HepG2 (cell line): ENCODE data around the gene LSM12. TPM values are rescaled to one million over a fixed set of nuclear protein-coding genes. Genes with fewer than 3 reads are reported as not detected.

Experiments used
- CTCF ChIP-seq: sonication (generic); formaldehyde crosslinking; IDR thresholded peaks from 2 replicates; pipeline ENCODE4 v1.5.0; 2020; ENCODE audit warnings: mild to moderate bottlenecking, missing genetic modification reagents, moderate library complexity
- DMAP1 ChIP-seq: IDR thresholded peaks from 2 replicates; pipeline ENCODE4 v1.6.1; 2016
- EED ChIP-seq: sonication (generic); formaldehyde crosslinking; IDR thresholded peaks from 2 replicates; pipeline ENCODE4 v1.5.0; 2020; ENCODE audit warnings: mild to moderate bottlenecking, missing genetic modification reagents
- ETV6 ChIP-seq: sonication (generic); formaldehyde crosslinking; conservative IDR thresholded peaks from 2 replicates; pipeline ENCODE4 v1.4.0; 2020; ENCODE audit warnings: missing genetic modification reagents
- KAT7 ChIP-seq: IDR thresholded peaks from 2 replicates; pipeline ENCODE4 v1.6.1; 2018; ENCODE audit warnings: borderline replicate concordance, missing compliant biosample characterization
- MXD1 ChIP-seq: sonication (generic); formaldehyde crosslinking; IDR thresholded peaks from 2 replicates; pipeline ENCODE4 v1.4.0; 2020; ENCODE audit warnings: mild to moderate bottlenecking, missing genetic modification reagents
- NFKB2 ChIP-seq: sonication (generic); formaldehyde crosslinking; IDR thresholded peaks from 2 replicates; pipeline ENCODE4 v1.4.0; 2020; ENCODE audit warnings: missing genetic modification reagents, borderline replicate concordance
- SNAPC4 ChIP-seq: sonication (generic); formaldehyde crosslinking; IDR thresholded peaks from 2 replicates; pipeline ENCODE4 v1.4.0; 2020; ENCODE audit warnings: mild to moderate bottlenecking, missing genetic modification reagents
- ZFP41 ChIP-seq: sonication (generic); formaldehyde crosslinking; IDR thresholded peaks from 2 replicates; pipeline ENCODE4 v1.4.0; 2020; ENCODE audit warnings: mild to moderate bottlenecking, missing genetic modification reagents, borderline replicate concordance
- ZFY ChIP-seq: sonication (generic); formaldehyde crosslinking; IDR thresholded peaks from 2 replicates; pipeline ENCODE4 v1.4.0; 2020; ENCODE audit warnings: missing genetic modification reagents
- ZNF276 ChIP-seq: sonication (generic); formaldehyde crosslinking; IDR thresholded peaks from 2 replicates; pipeline ENCODE4 v1.4.0; 2020; ENCODE audit warnings: mild to moderate bottlenecking, low read depth, missing genetic modification reagents
- ZNF333 ChIP-seq: sonication (generic); formaldehyde crosslinking; IDR thresholded peaks from 2 replicates; pipeline ENCODE4 v1.4.0; 2020; ENCODE audit warnings: mild to moderate bottlenecking, missing genetic modification reagents, borderline replicate concordance
- ZNF430 ChIP-seq: sonication (generic); formaldehyde crosslinking; IDR thresholded peaks from 2 replicates; pipeline ENCODE4 v1.9.0; 2021; ENCODE audit warnings: mild to moderate bottlenecking, missing genetic modification reagents
- ZNF724P ChIP-seq: sonication (generic); formaldehyde crosslinking; IDR thresholded peaks from 2 replicates; pipeline ENCODE4 v1.8.0; 2022; ENCODE audit warnings: missing genetic modification reagents, borderline replicate concordance
- ZNF878 ChIP-seq: sonication (generic); formaldehyde crosslinking; IDR thresholded peaks from 2 replicates; pipeline ENCODE4 v1.8.1; 2023; ENCODE audit warnings: mild to moderate bottlenecking, missing genetic modification reagents, moderate library complexity
- ZXDC ChIP-seq: sonication (generic); formaldehyde crosslinking; IDR thresholded peaks from 2 replicates; pipeline ENCODE4 v1.5.0; 2020; ENCODE audit warnings: mild to moderate bottlenecking, missing genetic modification reagents
- polyA plus RNA-seq, 8 experiments: library from polyadenylated mRNA; depleted of rRNA in 3 of 8; stranded (reverse) in 7 of 8; unstranded in 1 of 8; fragments of >200 nt; fragmentation: Illumina TruSeq in 4 of 8; extraction: Trizol in 4 of 8; gene quantifications; 2 replicates each; pipeline versions ENCODE4 v1.2.1 to v1.2.3, GENCODE V29; 2011 to 2016; ENCODE audit warnings: low read depth in 4 of 8, missing spikeins in 1 of 8, mixed read lengths in 1 of 8; ENCODE audit not compliant: insufficient read depth in 1 of 8
- total RNA-seq, 5 experiments: library from RNA; depleted of rRNA; stranded (reverse); fragments of >200 nt; fragmentation: Illumina TruSeq; extraction: Trizol; gene quantifications; 2 replicates each; pipeline ENCODE4 v1.2.3, GENCODE V29; 2016; ENCODE audit warnings: low read depth in 1 of 5

The LSM12 gene
- total and polyA plus RNA-seq, 2 of the 13 experiments (the other 11 are each of a cell fraction or from before 2014, with no cell fraction given) = 52.8 to 55.7 TPM

GRCh38 chr17:44004761-44005526, 61.5 kb downstream of the LSM12 start (continued):
- TF ChIP-seq SNAPC4 (CRISPR knock-in tag) = 0 out of 2 replicates have a peak, but pooled peaks have one; percentile 56
- TF ChIP-seq NFKB2 (CRISPR knock-in tag) = peak; percentile 31; the same call in 1 of the 2 replicates
- peak; percentile 26 for TF ChIP-seq ZNF724P
- TF ChIP-seq EED (CRISPR knock-in tag) = no peak; the same call in 1 of the 2 replicates
- 0 out of 2 replicates have a peak, but pooled peaks have one; percentile 74 for TF ChIP-seq ZNF276 (CRISPR knock-in tag)
- TF ChIP-seq ZFP41 = 0 out of 2 replicates have a peak, but pooled peaks have one; percentile 13
- peak; percentile 89 for TF ChIP-seq MXD1 (CRISPR knock-in tag)
- TF ChIP-seq ZXDC (CRISPR knock-in tag) = 0 out of 2 replicates have a peak, but pooled peaks have one; percentile 12
- peak; percentile 80 for TF ChIP-seq ZFY (CRISPR knock-in tag)
- TF ChIP-seq DMAP1 (CRISPR knock-in tag) = 0 out of 2 replicates have a peak, but pooled peaks have one; percentile 17
- TF ChIP-seq ZNF430 (CRISPR knock-in tag) = peak; percentile 73; the same call in 1 of the 2 replicates
- 0 out of 2 replicates have a peak, but pooled peaks have one; percentile 76 for TF ChIP-seq ZNF333 (CRISPR knock-in tag)
- TF ChIP-seq ZNF878 (CRISPR knock-in tag) = no peak
- 0 out of 2 replicates have a peak, but pooled peaks have one; percentile 19 for TF ChIP-seq ETV6
- TF ChIP-seq KAT7 (CRISPR knock-in tag) = 0 out of 2 replicates have a peak, but pooled peaks have one; percentile 8
- TF ChIP-seq CTCF (CRISPR knock-in tag) = peak; percentile 1; the same call in 1 of the 2 replicates
